Measurements from ENCODE around the gene NRARP.

GRCh38 chr9:137251194-137251461 lies 50.9 kb downstream of the NRARP start, which contains the start of gene STPG3:
- TF ChIP-seq CTCF (IDR thresholded peaks at IDR 0.05) (no peak), POLR2A (IDR thresholded peaks at IDR 0.05) (no peak), POLR2AphosphoS5 (IDR thresholded peaks at IDR 0.05) (no peak)
